Coronary artery (tissue), 2 donors: Measurements from ENCODE around the gene RPL41.

Experiments
- DNase-seq: peaks from one replicate; pipeline ENCODE4 v3.0.0-alpha.2; 2017; ENCODE audit warnings: low spot score
- H3K27ac ChIP-seq, 2 donors: fragments of 200-600 bp; sonication (generic); one replicate each; pipeline ENCODE4 v1.5.1; 2016 to 2019
- H3K4me3 ChIP-seq: fragments of 200-600 bp; sonication (generic); 2 replicates; pipeline ENCODE4 v1.5.1; 2016; ENCODE audit warnings: mild to moderate bottlenecking, moderate library complexity
- TF ChIP-seq, protein P1 (sequence below): fragments of 200-600 bp; sonication (generic); IDR thresholded peaks from one replicate; pipeline ENCODE4 v1.5.1; 2019; ENCODE audit warnings: antibody characterized with exemption

RPL41 gene

GRCh38 chr12:56159482-56160192 is 43.2 kb downstream of the RPL41 start:
- Histone ChIP-seq H3K27ac (peak overlapping the region; percentile 98 to 100), H3K4me3 (peak overlapping the region; percentile 96)
- TF ChIP-seq, protein P1, sequence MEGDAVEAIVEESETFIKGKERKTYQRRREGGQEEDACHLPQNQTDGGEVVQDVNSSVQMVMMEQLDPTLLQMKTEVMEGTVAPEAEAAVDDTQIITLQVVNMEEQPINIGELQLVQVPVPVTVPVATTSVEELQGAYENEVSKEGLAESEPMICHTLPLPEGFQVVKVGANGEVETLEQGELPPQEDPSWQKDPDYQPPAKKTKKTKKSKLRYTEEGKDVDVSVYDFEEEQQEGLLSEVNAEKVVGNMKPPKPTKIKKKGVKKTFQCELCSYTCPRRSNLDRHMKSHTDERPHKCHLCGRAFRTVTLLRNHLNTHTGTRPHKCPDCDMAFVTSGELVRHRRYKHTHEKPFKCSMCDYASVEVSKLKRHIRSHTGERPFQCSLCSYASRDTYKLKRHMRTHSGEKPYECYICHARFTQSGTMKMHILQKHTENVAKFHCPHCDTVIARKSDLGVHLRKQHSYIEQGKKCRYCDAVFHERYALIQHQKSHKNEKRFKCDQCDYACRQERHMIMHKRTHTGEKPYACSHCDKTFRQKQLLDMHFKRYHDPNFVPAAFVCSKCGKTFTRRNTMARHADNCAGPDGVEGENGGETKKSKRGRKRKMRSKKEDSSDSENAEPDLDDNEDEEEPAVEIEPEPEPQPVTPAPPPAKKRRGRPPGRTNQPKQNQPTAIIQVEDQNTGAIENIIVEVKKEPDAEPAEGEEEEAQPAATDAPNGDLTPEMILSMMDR, result no peak
- no peak for DNase-seq

GRCh38 chr12:56160193-56160763 is 43.8 kb downstream of the RPL41 start:
- no peak for DNase-seq
- Histone ChIP-seq H3K27ac (peak overlapping the region; percentile 98 to 100), H3K4me3 (peak overlapping the region; percentile 96)
- TF ChIP-seq, protein P1, result no peak

GRCh38 chr12:56160894-56161689 is 44.7 kb downstream of the RPL41 start:
- H3K27ac ChIP-seq, result peak overlapping the region; percentile 98 to 100
- DNase-seq, result no peak
- TF ChIP-seq, protein P1, result no peak
- peak overlapping the region; percentile 96 for H3K4me3 ChIP-seq

- DNase-seq, result no peak
- Histone ChIP-seq H3K4me3 (peak overlapping the region; percentile 96), H3K27ac (peak overlapping the region; percentile 98 to 100)
- TF ChIP-seq, protein P1, result no peak
Observed at GRCh38 chr12:56161690-56162351, 45.4 kb downstream of the RPL41 start.

- peak overlapping the region; percentile 10 for H3K4me3 ChIP-seq
- peak overlapping the region; percentile 8 to 61 for H3K27ac ChIP-seq
- no peak for DNase-seq
- TF ChIP-seq, protein P1, result no peak
Observed at GRCh38 chr12:56162468-56163290, 46.2 kb downstream of the RPL41 start.
